HG03045 (cell line): ENCODE measurements around the gene TMEM169.

Source experiments
- ATAC-seq: cut with Tn5 transposase; IDR thresholded peaks from one replicate; pipeline ENCODE4 v1.9.1; 2021; ENCODE audit warnings: mild to moderate bottlenecking, moderate library complexity; ENCODE audit not compliant: unreplicated experiment

The TMEM169 gene

GRCh38 chr2:216081487-216082116 is at the start of gene TMEM169, which contains the start of gene PECR:
TSS of gene TMEM169 (plus strand) at chr2:216081919. CDS start at chr2:216095964, 14,045 bp downstream.
TSS of gene PECR (minus strand) at chr2:216081809. CDS start at chr2:216081741, 68 bp downstream.
- ATAC-seq, result peak; percentile 95

GRCh38 chr2:216031960-216032689 is 49.6 kb upstream of the TMEM169 start:
- peak; percentile 76 for ATAC-seq

- no peak for ATAC-seq
These were observed 48.3 kb upstream of the TMEM169 start for GRCh38 chr2:216033403-216033802.

- peak; percentile 39 for ATAC-seq
These were observed 47.7 kb upstream of the TMEM169 start for GRCh38 chr2:216034065-216034464.

- ATAC-seq, result no peak
These were observed 41.8 kb upstream of the TMEM169 start for GRCh38 chr2:216039918-216040317.

GRCh38 chr2:216041438-216041837 is 40.3 kb upstream of the TMEM169 start:
- no peak for ATAC-seq

GRCh38 chr2:216043949-216044348 is 37.8 kb upstream of the TMEM169 start:
- no peak for ATAC-seq

GRCh38 chr2:216044883-216045486 is 36.7 kb upstream of the TMEM169 start:
- peak; percentile 97 for ATAC-seq

- ATAC-seq, result no peak
These were observed 34.3 kb upstream of the TMEM169 start for GRCh38 chr2:216047397-216047796.

GRCh38 chr2:216049452-216049851 is 32.3 kb upstream of the TMEM169 start:
- no peak for ATAC-seq

- no peak for ATAC-seq
These were observed 30.4 kb upstream of the TMEM169 start for GRCh38 chr2:216051350-216051749.

- no peak for ATAC-seq
These were observed 29.3 kb upstream of the TMEM169 start for GRCh38 chr2:216052420-216052819.

- ATAC-seq, result no peak
These were observed 26.0 kb upstream of the TMEM169 start for GRCh38 chr2:216055680-216056079.

GRCh38 chr2:216056739-216057138 is 25.0 kb upstream of the TMEM169 start:
- ATAC-seq, result peak; percentile 36

GRCh38 chr2:216057688-216058193 is 24.0 kb upstream of the TMEM169 start:
- peak; percentile 90 for ATAC-seq

- no peak for ATAC-seq
These were observed 22.4 kb upstream of the TMEM169 start for GRCh38 chr2:216059233-216059834.

GRCh38 chr2:216064014-216064630 is 17.6 kb upstream of the TMEM169 start:
- ATAC-seq, result no peak

GRCh38 chr2:216064665-216065064 is 17.1 kb upstream of the TMEM169 start:
- no peak for ATAC-seq

GRCh38 chr2:216066230-216066629 is 15.5 kb upstream of the TMEM169 start:
- ATAC-seq, result no peak

- no peak for ATAC-seq
These were observed 12.7 kb upstream of the TMEM169 start for GRCh38 chr2:216069028-216069427.

GRCh38 chr2:216070195-216070594 is 11.5 kb upstream of the TMEM169 start:
- no peak for ATAC-seq
